Neural cell (in vitro differentiated cells): ENCODE results near the gene PRRT2. TPM values are rescaled to one million over a fixed set of nuclear protein-coding genes. Genes with fewer than 3 reads are reported as not detected.

Experiments used
- H2AFZ ChIP-seq: fragments of 200-600, 300-800 bp; sonication (generic), shearing (Covaris generic); 2 replicates; pipeline ENCODE4 v1.6.0; 2014; ENCODE audit warnings: low read depth, mild to moderate bottlenecking, antibody characterized with exemption, low read length, moderate library complexity
- H3F3A ChIP-seq: fragments of 200-600 bp; shearing (Covaris generic); 2 replicates; pipeline ENCODE4 v1.6.1; 2016; ENCODE audit warnings: mild to moderate bottlenecking, moderate library complexity, mixed read lengths, antibody characterized with exemption, low read length; ENCODE audit not compliant: insufficient read depth, poor library complexity, severe bottlenecking
- H3K27ac ChIP-seq: fragments of 200-600, 300-800 bp; sonication (generic), shearing (Covaris generic); 2 replicates; pipeline ENCODE4 v1.5.1; 2014; ENCODE audit warnings: mild to moderate bottlenecking, low read length, moderate library complexity
- H3K27me3 ChIP-seq: fragments of 300-800, 200-600 bp; sonication (generic), shearing (Covaris generic); 2 replicates; pipeline ENCODE4 v1.6.0; 2014; ENCODE audit warnings: mild to moderate bottlenecking, low read depth, low read length, moderate library complexity; ENCODE audit not compliant: insufficient read depth
- H3K36me3 ChIP-seq: fragments of 300-800, 200-600 bp; sonication (generic), shearing (Covaris generic); 2 replicates; pipeline ENCODE4 v1.5.1; 2014; ENCODE audit warnings: mild to moderate bottlenecking, antibody characterized with exemption, low read length, moderate library complexity; ENCODE audit not compliant: insufficient read depth
- H3K4me2 ChIP-seq: fragments of 300-800, 200-600 bp; sonication (generic), shearing (Covaris generic); 2 replicates; pipeline ENCODE4 v1.6.0; 2014; ENCODE audit warnings: mild to moderate bottlenecking, low read length
- H3K4me3 ChIP-seq: fragments of 300-800, 200-600 bp; sonication (generic), shearing (Covaris generic); 2 replicates; pipeline ENCODE4 v1.5.1; 2014; ENCODE audit warnings: mild to moderate bottlenecking, low read length, moderate library complexity
- H3K79me2 ChIP-seq: fragments of 200-600 bp; shearing (Covaris generic); replicated peaks from 2 replicates; pipeline ENCODE4 v1.6.0; 2014; ENCODE audit warnings: mild to moderate bottlenecking, low read length, moderate library complexity; ENCODE audit not compliant: insufficient read depth
- H3K9ac ChIP-seq: fragments of 300-800, 200-600 bp; sonication (generic), shearing (Covaris generic); 2 replicates; pipeline ENCODE4 v1.6.1; 2016; ENCODE audit warnings: mild to moderate bottlenecking, low read length, mixed read lengths
- H3K9me2 ChIP-seq: fragments of 200-600 bp; shearing (Covaris generic); 2 replicates; pipeline ENCODE4 v1.6.1; 2016; ENCODE audit warnings: mild to moderate bottlenecking, low read length, mixed read lengths; ENCODE audit not compliant: insufficient read depth
- H3K9me3 ChIP-seq: fragments of 200-600, 300-800 bp; sonication (generic), shearing (Covaris generic); 2 replicates; pipeline ENCODE4 v1.6.1; 2016; ENCODE audit warnings: mild to moderate bottlenecking, mixed run types, low read length, moderate library complexity, mixed read lengths
- H4K20me1 ChIP-seq: fragments of 200-600 bp; shearing (Covaris generic); 2 replicates; pipeline ENCODE4 v1.6.1; 2016; ENCODE audit warnings: mild to moderate bottlenecking, mixed run types; ENCODE audit not compliant: insufficient read depth
- CTCF ChIP-seq: fragments of 450-650 bp; IDR thresholded peaks from 2 replicates; pipeline ENCODE4 v1.5.1; 2014; ENCODE audit warnings: antibody characterized with exemption, mild to moderate bottlenecking, moderate library complexity; ENCODE audit not compliant: poor library complexity, severe bottlenecking
- EP300 ChIP-seq: fragments of 450-650 bp; conservative IDR thresholded peaks from 2 replicates; pipeline ENCODE4 v1.6.1; 2014; ENCODE audit warnings: antibody characterized with exemption, mild to moderate bottlenecking, moderate library complexity; ENCODE audit not compliant: poor library complexity, severe bottlenecking
- EZH2 ChIP-seq: fragments of 200-600, 300-800 bp; shearing (Covaris generic), sonication (generic); IDR thresholded peaks from 2 replicates; pipeline ENCODE4 v1.6.1; 2014; ENCODE audit warnings: antibody characterized with exemption, low read length, borderline replicate concordance, mild to moderate bottlenecking; ENCODE audit not compliant: insufficient read depth, poor library complexity, severe bottlenecking
- MXI1 ChIP-seq: fragments of 450-650 bp; conservative IDR thresholded peaks from 2 replicates; pipeline ENCODE4 v1.6.1; 2014; ENCODE audit warnings: antibody characterized with exemption, mild to moderate bottlenecking; ENCODE audit not compliant: poor library complexity, severe bottlenecking
- POLR2AphosphoS5 ChIP-seq: IDR thresholded peaks from 2 replicates; pipeline ENCODE4 v1.6.1; 2012
- RAD21 ChIP-seq: fragments of 450-650 bp; conservative IDR thresholded peaks from 2 replicates; pipeline ENCODE4 v1.6.1; 2014; ENCODE audit warnings: antibody characterized with exemption, mild to moderate bottlenecking, moderate library complexity
- REST ChIP-seq: IDR thresholded peaks from 2 replicates; pipeline ENCODE4 v1.6.1; 2012; ENCODE audit warnings: borderline replicate concordance
- SMC3 ChIP-seq: fragments of 450-650 bp; conservative IDR thresholded peaks from 2 replicates; pipeline ENCODE4 v1.6.1; 2014; ENCODE audit warnings: antibody characterized with exemption, mild to moderate bottlenecking, moderate library complexity; ENCODE audit not compliant: poor library complexity
- TAF1 ChIP-seq: IDR thresholded peaks from 2 replicates; pipeline ENCODE4 v1.6.1; 2012; ENCODE audit warnings: low read depth
- polyA plus RNA-seq: library from polyadenylated mRNA; depleted of rRNA; stranded (reverse); fragments of >200 nt; gene quantifications from 2 replicates; pipeline ENCODE4 v1.2.3, GENCODE V29; 2014

The PRRT2 gene
- polyA plus RNA-seq, 1 donor from 2014 or later: 84.2 TPM

GRCh38 chr16:29806641-29807425 is 5.2 kb upstream of the PRRT2 start:
- peak overlapping the region; percentile 99 for H3K9ac ChIP-seq
- no peaks in the 10 kb centered on the region for H3K36me3 ChIP-seq
- H3K27me3 ChIP-seq: no peaks in the 10 kb centered on the region
- TF ChIP-seq REST: peak; percentile 26
- TF ChIP-seq TAF1: no peak
- H3F3A ChIP-seq: peaks cover 7% of the 10 kb centered on the region
- peak overlapping the region; percentile 69 for H3K4me2 ChIP-seq
- peak overlapping the region; percentile 88 for H3K27ac ChIP-seq
- H4K20me1 ChIP-seq: peaks cover 3% of the 10 kb centered on the region
- no peaks in the 10 kb centered on the region for H3K9me2 ChIP-seq
- H2AFZ ChIP-seq: no peak overlapping the region
- no peaks in the 10 kb centered on the region for H3K9me3 ChIP-seq
- peaks cover 25% of the 10 kb centered on the region for H3K79me2 ChIP-seq
- peak overlapping the region; percentile 100 for H3K4me3 ChIP-seq

- H3K36me3 ChIP-seq: no peaks in the 10 kb centered on the region
- H3K79me2 ChIP-seq: peaks cover 25% of the 10 kb centered on the region
- peak overlapping the region; percentile 100 for H3K4me3 ChIP-seq
- no peaks in the 10 kb centered on the region for H3K27me3 ChIP-seq
- H3K27ac ChIP-seq: peak overlapping the region; percentile 88
- peaks cover 3% of the 10 kb centered on the region for H4K20me1 ChIP-seq
- peaks cover 7% of the 10 kb centered on the region for H3F3A ChIP-seq
- H3K9ac ChIP-seq: peak overlapping the region; percentile 99
- H3K4me2 ChIP-seq: peak overlapping the region; percentile 69
- no peak overlapping the region for H2AFZ ChIP-seq
- no peaks in the 10 kb centered on the region for H3K9me2 ChIP-seq
- TF ChIP-seq CTCF: peak; percentile 78
- no peak for TF ChIP-seq EZH2
- TF ChIP-seq RAD21: peak; percentile 71
- TF ChIP-seq REST: peak; percentile 55
- TF ChIP-seq TAF1: peak; percentile 70
- peak; percentile 73 for TF ChIP-seq SMC3
- no peak for TF ChIP-seq EP300
- peak; percentile 58 for TF ChIP-seq POLR2AphosphoS5
- TF ChIP-seq MXI1: peak; percentile 95
- no peaks in the 10 kb centered on the region for H3K9me3 ChIP-seq
Measured at GRCh38 chr16:29807426-29808218, 4.4 kb upstream of the PRRT2 start.
